Epithelial cell of prostate (primary cell): Measurements from ENCODE around the gene RHBDD1.
"Not testable (repeated sequence)": the region's sequence is repeated elsewhere in the genome, so short reads cannot be mapped to it uniquely, and the experiment has no call there.

Source experiments
- DNase-seq: peaks from one replicate; pipeline ENCODE4 v3.0.0-alpha.2; 2011; ENCODE audit warnings: low read depth, low spot score
- H3K27ac ChIP-seq: fragments of 450-650 bp; 2 replicates; pipeline ENCODE4 v1.5.1; 2017; ENCODE audit warnings: mild to moderate bottlenecking

The RHBDD1 gene

GRCh38 chr2:226799211-226799975, 36.5 kb upstream of the RHBDD1 start, which contains the start of gene IRS1:
Gene IRS1, minus strand, starts transcription at chr2:226799820. Its CDS starts 1,082 bp downstream, at chr2:226798738.
- H3K27ac ChIP-seq: peak within 1 kb of the TSS; percentile 96
- no peak for DNase-seq

- no peak for DNase-seq
- peak overlapping the region; percentile 96 for H3K27ac ChIP-seq
These were observed 35.6 kb upstream of the RHBDD1 start for GRCh38 chr2:226799976-226800940.

GRCh38 chr2:226800941-226801784, 34.7 kb upstream of the RHBDD1 start:
- peak overlapping the region; percentile 96 for H3K27ac ChIP-seq
- no peak for DNase-seq

GRCh38 chr2:226802573-226802972, 33.3 kb upstream of the RHBDD1 start:
- no peak for DNase-seq
- H3K27ac ChIP-seq: no peak overlapping the region

- no peak overlapping the region for H3K27ac ChIP-seq
- DNase-seq: no peak
These were observed 32.4 kb upstream of the RHBDD1 start for GRCh38 chr2:226803410-226803809.

- DNase-seq: no peak
- H3K27ac ChIP-seq: no peak overlapping the region
These were observed 22.6 kb upstream of the RHBDD1 start for GRCh38 chr2:226813148-226813701.

GRCh38 chr2:226818930-226819329, 16.9 kb upstream of the RHBDD1 start:
- H3K27ac ChIP-seq: no peak overlapping the region
- no peak for DNase-seq

GRCh38 chr2:226825056-226825455, 10.8 kb upstream of the RHBDD1 start:
- DNase-seq: no peak

GRCh38 chr2:226828191-226828590, 7.7 kb upstream of the RHBDD1 start:
- no peak for DNase-seq
- no peak overlapping the region for H3K27ac ChIP-seq

More at GRCh38 chr2:226825056-226825455, 10.8 kb upstream of the RHBDD1 start:
- no peak overlapping the region for H3K27ac ChIP-seq

GRCh38 chr2:226829721-226830631, 5.9 kb upstream of the RHBDD1 start:
- no peak overlapping the region for H3K27ac ChIP-seq
- no peak for DNase-seq

- H3K27ac ChIP-seq: no peak overlapping the region
- DNase-seq: no peak
These were observed 4.6 kb upstream of the RHBDD1 start for GRCh38 chr2:226831266-226831665.

GRCh38 chr2:226832061-226832460, 3.8 kb upstream of the RHBDD1 start:
- DNase-seq: no peak
- no peak overlapping the region for H3K27ac ChIP-seq

- DNase-seq, H3K27ac ChIP-seq: not testable (repeated sequence)
These were observed 974 bp upstream of the RHBDD1 start for GRCh38 chr2:226834880-226835279.

GRCh38 chr2:226835420-226835795, 446 bp upstream of the RHBDD1 start:
- peak overlapping the region; percentile 97 for H3K27ac ChIP-seq
- no peak for DNase-seq

- DNase-seq: no peak
- H3K27ac ChIP-seq: peak overlapping the region; percentile 97
These were observed 663 bp downstream of the RHBDD1 start for GRCh38 chr2:226836548-226836885.

- peak overlapping the region; percentile 97 for H3K27ac ChIP-seq
These were observed 1.5 kb downstream of the RHBDD1 start for GRCh38 chr2:226837334-226837733.

GRCh38 chr2:226837787-226838603, 2.1 kb downstream of the RHBDD1 start:
- DNase-seq: no peak
- H3K27ac ChIP-seq: peak overlapping the region; percentile 97

More at GRCh38 chr2:226837334-226837733, 1.5 kb downstream of the RHBDD1 start:
- DNase-seq: no peak

- H3K27ac ChIP-seq: peak overlapping the region; percentile 97
- DNase-seq: no peak
These were observed 2.9 kb downstream of the RHBDD1 start for GRCh38 chr2:226838722-226839121.
